ENCODE results near the gene TLR7.

TLR7 gene

DNA sequence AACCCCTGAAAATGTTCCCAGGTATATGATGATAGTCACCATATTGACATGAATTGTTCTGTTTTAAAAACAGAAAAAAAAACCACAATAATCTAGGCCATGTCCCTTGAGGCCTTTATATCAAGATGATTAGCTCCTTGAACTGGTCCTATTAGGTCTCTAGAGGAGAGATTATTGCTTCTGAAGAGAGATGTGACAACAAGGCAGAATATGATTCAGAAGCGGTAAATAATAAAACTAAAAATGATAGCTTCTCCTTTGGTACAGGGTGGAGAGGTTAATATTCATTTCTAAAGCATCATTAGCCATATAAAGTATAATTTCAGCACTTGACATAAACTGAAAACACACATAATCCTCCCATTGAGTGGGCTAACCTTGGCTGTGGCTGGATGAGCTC, 65.4 kb downstream of the TLR7 start:
- TF ChIP-seq, protein P1, sequence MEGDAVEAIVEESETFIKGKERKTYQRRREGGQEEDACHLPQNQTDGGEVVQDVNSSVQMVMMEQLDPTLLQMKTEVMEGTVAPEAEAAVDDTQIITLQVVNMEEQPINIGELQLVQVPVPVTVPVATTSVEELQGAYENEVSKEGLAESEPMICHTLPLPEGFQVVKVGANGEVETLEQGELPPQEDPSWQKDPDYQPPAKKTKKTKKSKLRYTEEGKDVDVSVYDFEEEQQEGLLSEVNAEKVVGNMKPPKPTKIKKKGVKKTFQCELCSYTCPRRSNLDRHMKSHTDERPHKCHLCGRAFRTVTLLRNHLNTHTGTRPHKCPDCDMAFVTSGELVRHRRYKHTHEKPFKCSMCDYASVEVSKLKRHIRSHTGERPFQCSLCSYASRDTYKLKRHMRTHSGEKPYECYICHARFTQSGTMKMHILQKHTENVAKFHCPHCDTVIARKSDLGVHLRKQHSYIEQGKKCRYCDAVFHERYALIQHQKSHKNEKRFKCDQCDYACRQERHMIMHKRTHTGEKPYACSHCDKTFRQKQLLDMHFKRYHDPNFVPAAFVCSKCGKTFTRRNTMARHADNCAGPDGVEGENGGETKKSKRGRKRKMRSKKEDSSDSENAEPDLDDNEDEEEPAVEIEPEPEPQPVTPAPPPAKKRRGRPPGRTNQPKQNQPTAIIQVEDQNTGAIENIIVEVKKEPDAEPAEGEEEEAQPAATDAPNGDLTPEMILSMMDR (IDR thresholded peaks at IDR 0.05; ENCODE audit: low read depth, low read length): no peak
- H3K4me3 ChIP-seq (replicated peaks in 1 of 2; ENCODE audit: low read depth in 2 of 2, low read length in 2 of 2): no peak overlapping the region
- no peak for DNase-seq (ENCODE audit: low read depth in 2 of 2)

DNA sequence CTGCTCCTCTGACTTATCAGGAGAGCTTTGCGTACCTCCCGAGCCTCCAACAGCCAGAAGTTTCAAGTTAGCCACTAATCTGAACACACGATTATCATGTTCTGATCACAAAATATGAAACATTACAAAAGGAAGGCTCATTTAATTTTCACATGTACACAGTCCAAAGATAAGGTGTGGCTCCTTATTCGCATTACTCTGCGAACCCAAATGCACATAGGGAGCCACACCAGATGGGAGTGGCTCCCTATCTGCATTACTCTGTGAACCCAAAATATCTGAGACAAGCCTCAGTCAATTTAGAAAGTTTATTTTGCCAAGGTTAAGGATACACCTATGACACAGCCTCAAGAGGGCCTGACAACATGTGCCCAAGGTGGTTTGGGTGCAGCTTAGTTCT, 68.0 kb downstream of the TLR7 start:
- no peak overlapping the region for H3K4me3 ChIP-seq (replicated peaks in 1 of 2; ENCODE audit: low read depth in 2 of 2, low read length in 2 of 2)
- no peak for DNase-seq (ENCODE audit: low read depth in 2 of 2)
- TF ChIP-seq, protein P1 (IDR thresholded peaks at IDR 0.05; ENCODE audit: low read depth, low read length): no peak

DNA sequence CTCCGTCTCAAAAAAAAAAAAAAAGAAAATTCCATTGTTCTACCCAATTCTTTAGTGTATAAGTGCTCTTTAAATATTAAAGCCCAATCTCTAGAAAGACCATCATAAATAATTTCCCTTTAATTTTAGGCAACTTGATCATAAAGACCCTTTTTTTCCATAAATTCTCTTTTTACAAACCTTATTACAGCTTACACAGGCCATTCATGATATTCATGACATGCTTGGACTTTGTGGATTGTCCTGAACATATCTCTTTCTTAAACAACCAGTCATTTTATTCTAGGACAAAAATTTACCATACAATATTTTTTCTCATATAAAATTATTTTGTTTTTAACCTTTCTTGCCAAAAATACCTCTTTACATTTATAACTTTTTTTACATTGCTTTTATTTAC, 70.1 kb downstream of the TLR7 start:
- H3K4me3 ChIP-seq (replicated peaks in 1 of 2; ENCODE audit: low read depth in 2 of 2, low read length in 2 of 2): no peak overlapping the region
- TF ChIP-seq, protein P1 (IDR thresholded peaks at IDR 0.05; ENCODE audit: low read depth, low read length): no peak
- no peak for DNase-seq (ENCODE audit: low read depth in 2 of 2)
